Measurements from ENCODE around the gene POLA1.

Gene POLA1

DNA sequence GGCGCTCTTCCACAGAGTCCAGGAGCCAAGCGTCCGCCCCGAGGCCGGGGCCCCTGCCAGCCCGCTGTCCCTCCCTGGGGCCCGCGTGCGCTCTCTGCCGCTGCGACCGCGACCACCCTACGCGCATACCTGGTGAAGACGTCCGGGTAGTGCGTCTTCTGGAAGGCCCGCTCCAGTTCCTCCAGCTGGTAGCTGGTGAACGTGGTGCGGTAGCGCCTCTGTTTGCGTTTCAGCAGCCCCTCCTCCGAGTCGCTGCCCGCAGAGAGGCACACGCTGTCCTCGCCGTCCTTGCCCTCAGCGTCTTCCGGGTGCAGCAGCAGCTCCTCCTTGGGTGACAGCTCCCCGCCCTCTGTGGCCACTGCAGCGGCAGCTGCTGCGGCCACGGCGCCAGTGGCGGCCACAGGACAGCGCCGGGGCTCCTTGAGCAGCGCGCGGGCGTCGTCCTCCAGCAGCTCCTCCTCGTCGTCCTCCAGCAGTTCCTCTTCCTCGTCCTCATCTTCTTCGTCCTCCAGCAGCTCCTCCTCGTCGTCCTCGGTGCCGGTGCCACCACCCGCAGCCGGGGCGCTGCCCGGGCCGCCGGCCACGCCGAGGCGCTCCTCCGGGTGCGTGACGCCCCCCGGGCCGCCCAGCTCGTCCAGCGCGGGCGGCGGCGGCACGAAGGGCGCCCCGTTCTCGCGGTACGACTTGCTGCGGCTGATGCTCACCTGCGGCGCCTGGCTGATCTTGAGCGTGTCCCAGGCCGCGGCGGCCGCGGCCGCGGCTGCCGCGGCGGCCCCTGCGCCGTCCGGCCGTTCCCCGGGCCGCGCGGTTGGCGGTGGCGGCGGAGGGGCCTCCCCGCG lies 319.3 kb downstream of the POLA1 start:
- no peak for DNase-seq

DNA sequence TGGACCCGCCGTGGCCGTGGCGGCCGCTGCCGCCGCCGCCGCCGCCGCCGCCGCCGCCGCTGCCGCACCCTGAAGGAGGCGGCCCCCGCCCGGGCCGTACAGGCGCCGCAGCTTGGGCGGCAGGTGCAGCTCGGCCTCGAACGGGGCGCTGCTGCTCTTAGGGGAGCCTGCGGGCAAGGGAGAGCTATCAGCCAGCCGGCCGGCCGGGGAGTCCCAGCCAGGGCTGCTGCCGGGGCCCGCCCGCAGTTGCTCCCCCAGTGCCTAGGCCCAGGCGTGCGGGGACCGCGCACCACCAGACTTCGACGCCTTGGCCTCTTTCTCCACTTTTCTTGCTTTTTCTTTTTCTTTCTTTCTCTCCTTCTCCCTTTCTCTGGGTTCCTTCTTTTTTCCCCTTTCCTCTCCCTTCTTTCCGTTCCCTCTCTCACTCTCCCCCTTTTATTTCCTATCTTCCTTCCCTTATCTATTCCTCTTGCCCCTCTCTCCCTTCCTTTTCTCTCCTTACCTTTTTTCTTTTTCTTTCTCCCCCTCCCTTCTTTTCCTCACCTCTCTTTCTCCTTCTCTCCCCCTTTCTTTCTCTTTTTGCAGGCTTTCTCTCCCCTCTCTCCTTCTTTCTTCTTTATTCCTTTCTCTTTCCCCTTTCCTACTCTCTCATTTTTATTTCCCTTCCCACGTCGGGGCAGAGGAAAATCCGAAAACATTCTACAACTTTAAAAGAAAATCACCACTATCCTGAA lies 320.1 kb downstream of the POLA1 start:
- peak; percentile 50 for DNase-seq

DNA sequence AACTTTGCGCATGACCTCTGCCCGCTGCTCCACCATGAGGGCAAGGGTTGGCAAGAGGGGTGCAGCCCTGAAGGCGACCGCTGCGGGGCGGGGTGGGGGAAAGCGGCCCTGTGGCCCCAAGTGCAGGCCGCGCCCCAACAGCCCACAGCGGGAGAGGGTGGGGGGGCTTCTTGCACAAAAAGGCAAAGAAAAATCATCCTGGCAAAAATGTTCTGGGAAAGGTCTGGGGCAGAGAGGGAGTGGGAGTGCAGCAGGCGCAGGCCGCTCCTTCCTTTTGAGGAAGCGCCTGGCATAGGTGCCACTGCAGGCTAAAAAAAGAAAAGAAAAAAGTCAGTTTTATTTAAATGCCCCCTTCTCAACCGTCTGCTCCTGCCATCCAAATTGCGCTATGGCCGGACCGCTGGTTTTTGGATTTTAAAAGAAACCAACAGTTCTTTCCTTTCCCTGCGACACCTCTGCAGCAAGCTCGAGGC lies 320.7 kb downstream of the POLA1 start:
- DNase-seq = no peak

DNA sequence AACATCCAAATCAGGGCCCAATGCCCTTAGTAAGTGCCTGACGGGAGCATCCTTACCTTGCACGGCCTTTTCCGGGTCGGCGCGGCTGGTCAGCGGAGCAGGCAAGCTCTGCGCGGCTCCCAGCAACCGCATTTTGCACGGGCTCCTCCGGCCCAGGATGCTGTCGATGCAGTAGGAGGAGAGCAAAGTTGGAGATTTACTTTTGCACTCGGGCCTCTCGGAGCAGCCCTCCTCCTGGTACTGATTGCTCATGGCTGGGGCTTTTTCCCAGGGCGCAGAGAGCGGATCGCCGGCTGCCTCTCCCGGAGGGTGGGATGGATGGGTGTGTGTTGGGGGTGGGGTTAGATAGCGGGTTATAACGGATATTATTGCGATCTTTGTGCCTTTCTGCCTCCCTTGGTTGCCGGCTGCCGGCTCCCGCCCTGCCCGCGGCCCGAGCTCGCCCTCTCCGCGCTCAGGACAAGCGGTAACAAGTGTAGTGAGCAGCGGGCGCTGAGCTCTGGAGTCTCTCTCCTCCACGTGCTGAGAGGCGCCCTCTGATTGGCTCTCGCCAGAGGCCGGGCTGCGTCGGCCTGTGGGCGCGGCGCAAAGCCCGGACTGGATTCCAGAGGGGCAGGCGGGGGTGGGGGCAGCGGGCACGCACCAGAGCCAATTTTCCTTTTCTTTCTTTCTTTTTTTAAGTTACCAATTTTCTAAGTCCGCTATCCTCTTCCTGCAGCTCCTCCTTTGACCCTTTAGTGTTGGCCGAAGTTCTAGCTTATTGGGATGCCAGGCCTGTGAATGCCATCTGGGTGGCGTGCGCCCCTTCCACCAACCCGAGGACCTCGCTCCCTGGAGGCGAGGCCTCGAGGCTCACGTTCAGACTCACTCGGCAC lies 322.0 kb downstream of the POLA1 start, which contains the start of gene ARX:
TSS of gene ARX (minus strand) at position 480 of the 875 bp plus-strand sequence. CDS start at position 252, 228 bp downstream.
- DNase-seq = peak; percentile 61

DNA sequence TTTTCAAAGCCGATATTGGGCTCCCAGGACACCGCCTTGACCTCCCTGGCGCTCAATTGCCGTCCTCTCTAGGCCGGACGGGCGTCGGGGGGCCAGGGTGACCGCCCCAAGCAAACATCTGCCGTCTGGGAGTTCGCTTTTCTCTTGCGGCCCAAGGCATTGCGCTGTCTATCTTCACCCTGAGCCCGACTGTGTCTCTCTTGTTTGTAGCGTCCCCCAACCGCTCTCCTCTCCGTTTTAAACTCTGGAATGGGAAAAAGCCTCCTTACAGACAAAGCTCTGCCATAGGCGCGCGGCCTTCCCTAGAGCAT lies 322.6 kb downstream of the POLA1 start:
- no peak for DNase-seq

DNA sequence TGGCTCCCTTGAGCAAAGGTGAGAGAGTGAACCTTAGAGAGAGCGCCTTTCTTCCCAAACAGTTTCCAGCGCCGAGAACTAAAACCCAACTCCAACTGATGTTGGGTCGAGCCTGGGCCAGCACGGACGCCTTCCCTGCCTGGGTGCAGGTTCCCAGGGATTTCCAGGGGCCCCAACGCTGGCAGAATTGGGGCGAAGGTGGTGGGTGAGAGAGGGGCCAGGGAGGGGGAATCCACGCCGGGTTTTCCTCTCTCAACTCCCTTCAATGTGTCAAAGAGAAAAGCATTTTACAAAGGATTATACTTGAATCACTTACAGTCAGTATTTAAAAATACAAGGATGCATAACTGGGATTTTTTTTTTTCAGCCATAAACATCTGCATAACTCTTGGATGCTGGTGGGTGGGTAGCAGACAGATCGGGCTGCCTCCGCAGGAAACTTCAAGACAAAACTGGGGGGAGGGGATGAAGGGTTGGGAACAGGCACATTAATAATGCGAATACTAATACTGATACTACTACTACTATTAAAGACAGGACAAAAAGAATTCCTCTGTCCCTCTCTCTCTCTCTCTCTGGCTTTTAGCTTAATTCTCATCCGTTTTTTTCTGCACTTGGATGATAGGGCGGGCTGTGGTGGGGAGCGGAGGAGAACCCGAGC lies 323.4 kb downstream of the POLA1 start:
- DNase-seq = no peak

DNA sequence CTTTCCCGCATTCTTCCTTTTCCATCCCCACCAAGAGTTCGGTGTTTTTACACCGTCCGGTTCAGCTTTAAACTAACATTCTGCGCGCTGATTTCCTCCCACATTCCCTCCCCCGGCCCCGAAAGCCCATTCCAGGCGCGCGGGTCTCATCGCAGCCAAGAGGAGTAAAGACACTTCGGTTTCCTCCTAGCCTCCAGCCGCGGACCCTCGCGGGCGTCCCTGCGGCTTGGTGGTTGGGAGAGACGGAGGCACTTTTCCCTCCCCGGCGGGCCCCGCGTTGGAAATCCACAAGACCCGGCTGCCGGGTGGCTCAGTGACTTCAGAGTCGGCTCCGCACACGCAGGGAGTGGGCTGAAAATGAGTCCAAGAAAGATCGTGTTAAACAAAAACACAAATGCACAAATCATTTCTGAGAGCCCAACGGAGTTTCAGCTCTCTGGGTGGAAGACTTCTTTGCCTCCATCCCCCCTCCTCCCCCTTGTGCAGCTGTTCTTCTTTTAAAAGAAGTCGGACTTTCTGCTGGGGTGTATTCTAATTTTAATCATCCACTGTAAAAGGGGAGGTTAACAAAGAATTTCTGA lies 324.0 kb downstream of the POLA1 start:
- peak; percentile 50 for DNase-seq

DNA sequence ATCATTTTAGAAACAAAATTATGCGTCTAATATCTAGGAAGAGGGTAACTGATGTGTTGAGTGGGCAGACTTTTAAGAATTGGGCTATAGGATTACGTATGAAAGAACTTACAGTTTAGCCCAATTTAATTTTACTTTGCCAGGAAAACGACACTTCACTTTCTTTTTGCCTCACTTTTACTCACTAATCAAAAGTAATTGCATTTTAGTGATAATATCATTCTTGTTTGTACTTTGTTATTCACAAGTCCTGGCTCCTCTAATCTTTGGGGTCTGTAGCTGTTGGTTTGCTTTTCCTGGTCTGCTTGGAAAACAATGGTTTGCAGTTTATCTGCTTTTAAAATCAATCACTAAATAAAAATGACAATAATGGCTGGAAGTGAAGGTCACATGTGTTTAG lies 325.0 kb downstream of the POLA1 start:
- DNase-seq = no peak

DNA sequence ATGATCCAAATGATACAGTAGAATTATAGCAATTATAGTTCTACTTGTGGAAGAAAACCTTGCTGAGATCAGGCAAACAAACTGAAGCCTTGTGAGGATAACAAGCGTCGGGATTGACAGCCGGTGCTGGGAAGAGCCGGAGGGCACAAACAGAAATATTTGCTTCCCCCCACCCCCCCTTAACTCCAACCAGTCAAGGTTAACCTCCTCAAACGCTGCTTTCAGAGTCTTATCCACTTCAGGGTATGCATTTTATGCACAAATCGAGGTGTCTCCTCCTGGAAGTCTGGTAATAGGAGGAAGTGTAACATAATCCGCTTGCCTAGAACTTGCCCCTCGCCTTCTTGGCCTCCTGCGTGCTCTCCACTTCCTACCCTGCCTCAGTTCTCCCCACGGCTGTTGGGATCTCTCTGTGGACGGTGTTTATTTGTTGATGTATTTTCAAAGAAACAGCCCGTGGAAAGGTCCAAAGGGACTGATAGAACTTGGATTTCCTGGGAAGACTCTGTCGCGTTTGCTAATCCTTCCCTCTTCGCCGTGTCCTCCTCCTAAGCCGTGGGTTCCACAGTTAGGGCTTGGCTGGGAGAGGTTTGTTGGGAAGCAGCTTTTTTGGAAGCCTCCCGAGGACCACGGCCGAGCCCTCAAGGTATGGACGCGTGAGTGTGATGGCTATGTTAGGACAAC lies 326.1 kb downstream of the POLA1 start:
- DNase-seq = no peak

DNA sequence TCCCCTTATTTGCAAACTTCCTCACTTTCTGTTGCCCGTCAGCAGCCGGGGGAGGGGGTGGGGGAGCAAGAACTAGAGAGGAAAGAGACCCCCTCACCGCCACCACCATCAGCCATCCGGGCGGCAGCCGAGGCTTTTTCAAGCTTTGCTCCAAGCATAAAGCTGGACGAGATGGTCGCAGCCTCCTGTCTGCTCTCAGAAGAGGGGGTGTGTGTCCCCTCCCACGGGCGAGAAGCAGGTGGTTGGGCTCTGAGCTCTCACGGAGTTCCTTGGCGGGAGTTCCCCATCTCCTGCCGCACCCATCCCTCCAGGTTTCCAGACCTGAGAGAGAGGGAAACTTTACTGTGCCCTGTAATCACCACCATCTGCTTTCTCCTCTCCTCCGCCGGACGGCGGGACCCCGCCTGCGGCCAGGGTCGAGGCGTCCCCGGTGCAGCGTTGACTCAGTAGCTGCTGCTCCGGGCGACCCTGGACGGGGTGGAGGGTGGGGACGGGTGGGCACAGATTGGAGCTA lies 326.7 kb downstream of the POLA1 start:
- DNase-seq = peak; percentile 48

DNA sequence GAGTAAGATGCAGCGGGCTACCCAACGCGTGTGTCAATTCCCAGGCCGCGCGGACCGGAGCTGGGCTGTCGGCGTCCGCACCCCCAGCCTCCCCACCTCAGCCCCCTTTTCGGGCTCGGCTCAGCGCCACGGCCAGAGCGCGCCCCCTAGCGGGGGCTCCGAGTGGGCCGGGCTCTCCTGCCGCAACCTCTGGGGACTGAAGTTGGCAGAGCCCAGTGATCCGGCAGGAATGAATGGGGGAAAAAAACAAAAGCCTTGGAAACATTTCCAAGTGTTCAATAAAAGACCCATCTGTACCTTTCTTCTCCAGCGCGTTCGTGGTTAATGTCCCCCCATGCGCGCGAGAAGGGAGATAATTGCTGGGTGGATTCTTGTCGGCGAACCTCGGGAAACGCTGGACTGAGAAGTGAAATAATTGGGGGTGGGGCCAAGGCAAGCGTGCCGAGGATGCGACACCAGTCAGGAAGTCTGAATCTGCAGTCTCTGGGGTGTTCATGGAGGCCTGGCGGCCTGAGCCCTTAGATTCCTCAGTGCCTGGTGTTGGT lies 327.3 kb downstream of the POLA1 start:
- peak; percentile 77 for DNase-seq

DNA sequence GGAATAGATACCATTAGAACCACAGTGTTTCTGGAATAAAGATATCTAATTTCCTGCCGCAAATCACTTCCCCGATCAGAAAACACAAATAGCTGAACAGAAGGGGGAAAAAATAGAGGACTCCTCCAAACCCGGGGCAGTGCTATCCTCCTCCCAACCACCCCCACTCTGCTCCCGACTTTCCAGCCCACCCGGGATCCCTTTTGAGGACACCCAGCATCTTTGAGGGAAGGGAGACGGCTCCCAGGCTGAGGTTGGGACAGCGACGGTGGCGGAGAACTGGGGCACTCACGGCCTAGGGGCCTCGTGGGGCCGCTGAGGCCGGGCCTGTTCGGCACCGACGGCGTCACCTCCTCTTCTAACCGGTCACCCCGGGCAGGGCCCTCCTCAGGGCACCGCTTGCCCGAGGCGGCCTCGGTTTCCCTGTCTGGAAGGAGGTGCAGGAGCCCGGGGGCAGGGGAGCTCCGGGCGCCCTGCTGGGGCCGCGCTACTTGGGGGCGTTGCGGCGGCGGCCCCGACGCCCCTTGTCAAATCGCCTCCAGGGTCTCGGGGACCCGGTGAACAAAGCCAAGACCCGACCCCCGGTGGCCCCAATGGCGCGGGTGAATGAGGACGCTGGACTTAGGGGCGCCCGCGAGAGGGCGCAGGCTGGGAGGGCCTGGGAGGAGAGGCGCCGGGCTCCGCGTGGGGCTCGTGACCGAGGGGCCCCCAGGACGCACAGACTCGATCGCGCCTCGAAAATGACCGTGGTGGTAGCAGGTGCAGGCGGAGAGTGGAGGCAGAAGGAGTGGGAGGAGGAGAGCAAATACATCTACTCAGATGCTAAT lies 329.0 kb downstream of the POLA1 start:
- peak; percentile 49 for DNase-seq

DNA sequence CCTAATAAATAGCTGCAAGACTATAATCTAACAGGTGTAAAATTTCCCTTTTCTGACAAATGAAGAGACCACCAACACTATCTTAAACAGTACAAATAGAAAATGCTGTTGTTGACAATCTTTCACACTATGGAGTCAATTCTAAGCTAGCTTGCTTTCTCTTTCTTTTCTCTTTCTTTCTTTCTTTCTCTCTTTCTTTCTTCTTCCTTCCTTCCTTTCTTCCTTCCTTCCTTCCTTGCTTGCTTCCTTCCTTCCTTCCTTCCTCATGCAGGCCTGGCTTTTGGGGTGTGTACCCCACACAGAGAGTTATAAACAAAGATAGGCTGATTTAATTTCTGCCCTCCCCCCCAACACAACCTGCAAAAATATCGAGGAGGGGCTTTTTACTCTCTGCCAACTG lies 330.2 kb downstream of the POLA1 start:
- no peak for DNase-seq

DNA sequence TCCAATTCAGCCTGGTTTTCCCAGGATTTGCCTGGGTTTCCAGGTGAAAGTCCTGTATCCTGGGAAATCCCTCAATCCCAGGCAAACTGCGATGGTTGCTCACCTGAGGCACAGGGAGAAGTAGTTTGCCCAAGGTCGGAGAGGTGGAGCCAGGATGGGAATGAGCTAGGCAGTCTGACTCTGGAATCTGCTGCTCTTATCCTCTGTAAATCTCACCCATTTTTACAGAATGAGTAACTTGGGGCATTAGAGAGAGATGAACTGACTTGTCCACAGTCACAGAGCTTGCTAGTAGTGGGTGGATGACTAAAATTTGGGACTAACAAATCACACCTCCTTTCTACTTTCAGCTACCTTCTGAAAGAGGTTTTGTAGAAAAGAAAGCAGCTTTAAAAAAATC lies 331.9 kb downstream of the POLA1 start:
- no peak for DNase-seq

DNA sequence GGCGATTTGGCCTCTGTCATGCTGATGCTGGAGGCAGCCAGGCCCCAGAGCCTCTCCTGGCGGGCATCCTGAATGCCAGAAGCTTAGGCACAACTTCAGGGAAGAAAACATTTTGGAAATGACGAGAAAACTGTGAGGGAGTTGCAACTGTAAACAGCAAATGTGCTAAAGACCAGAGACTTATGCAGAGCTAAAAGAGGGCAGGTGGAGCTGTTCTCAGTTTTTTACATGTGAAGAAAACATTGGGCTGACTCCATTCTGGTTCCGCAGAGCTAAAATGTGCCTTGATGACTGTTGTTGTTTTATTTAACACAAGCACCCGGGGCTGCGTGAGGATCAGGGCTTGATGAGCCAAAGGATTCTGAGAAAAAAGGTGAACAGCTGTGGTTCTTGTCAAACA lies 332.9 kb downstream of the POLA1 start:
- DNase-seq = no peak

DNA sequence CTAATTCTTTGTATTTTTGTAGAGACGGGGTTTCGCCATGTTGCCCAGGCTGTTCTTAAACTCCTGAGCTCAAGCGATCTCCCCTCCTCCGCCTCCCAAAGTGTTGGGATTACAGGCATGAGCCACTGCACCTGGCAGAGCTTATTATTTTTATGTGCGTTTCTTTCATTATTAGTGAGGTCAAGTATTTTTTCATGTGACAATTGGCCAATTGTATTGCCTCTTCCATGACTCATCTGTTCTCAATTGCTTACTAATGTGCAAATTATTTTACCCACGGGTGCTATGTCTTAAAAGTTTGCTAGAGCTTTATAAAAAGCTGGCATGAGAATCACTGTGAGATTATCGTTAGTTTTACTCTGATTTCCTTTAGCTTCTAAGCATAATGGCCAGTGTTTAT lies 335.0 kb downstream of the POLA1 start:
- DNase-seq = no peak

DNA sequence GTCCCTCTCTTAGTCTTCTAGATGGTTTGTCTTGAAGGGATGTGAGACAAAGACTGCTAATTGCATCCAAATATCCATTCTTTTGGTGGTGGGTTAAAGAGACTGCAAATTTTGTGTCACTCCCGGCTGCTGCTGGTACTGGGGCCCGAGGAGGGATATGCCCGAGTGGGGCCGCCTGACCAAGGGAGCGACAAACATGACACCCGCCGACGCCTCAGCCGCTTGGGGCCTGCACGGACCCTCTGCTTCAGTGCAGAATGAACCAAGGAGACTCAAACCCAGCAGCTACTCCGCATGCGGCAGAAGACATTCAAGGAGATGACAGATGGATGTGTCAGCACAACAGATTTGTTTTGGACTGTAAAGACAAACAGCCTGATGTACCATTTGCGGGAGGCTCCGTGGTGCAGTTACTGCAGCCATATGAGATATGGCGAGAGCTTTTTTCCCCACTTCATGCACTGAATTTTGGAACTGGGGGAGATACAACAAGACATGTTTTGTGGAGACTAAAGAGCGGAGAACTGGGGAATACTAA lies 335.6 kb downstream of the POLA1 start:
- no peak for DNase-seq

DNA sequence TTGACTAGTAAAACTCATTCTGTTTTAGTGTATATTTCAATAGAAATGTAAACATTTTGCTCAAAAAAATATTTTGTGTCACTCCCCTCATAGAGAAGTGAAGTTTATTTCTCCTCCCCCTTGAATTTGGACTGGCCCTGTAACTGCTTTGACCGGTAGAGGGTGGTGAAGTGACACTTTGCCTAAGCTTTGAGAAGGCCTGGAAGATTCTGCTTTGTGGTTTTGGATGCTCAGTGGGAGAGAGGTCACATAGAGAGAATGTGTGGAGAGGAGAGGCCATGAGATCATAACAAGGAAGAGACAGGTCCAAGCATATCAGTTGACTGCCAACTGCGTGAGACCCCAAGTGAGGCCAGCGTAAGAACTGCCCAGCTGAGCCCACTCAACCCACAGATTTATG lies 341.2 kb downstream of the POLA1 start:
- no peak for DNase-seq

DNA sequence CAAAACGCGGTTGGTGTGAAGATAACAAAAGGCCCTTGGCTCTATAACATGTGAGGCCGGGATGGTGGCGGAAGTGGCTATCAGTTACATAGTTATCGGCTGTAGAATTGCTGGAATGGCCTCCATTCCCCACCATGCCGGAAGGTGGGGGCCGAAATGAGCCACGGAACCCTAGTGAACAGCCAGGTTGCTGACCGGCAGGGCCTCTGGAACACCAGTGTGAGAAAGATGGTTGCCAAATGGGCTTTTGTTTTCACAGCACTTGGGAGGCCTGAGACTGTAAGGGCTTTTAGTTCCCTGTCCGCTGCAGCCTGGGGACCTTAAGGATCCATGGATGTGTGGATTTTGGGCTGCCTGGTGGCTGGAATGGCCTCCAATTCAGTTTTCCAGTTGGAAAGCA lies 345.3 kb downstream of the POLA1 start:
- no peak for DNase-seq

DNA sequence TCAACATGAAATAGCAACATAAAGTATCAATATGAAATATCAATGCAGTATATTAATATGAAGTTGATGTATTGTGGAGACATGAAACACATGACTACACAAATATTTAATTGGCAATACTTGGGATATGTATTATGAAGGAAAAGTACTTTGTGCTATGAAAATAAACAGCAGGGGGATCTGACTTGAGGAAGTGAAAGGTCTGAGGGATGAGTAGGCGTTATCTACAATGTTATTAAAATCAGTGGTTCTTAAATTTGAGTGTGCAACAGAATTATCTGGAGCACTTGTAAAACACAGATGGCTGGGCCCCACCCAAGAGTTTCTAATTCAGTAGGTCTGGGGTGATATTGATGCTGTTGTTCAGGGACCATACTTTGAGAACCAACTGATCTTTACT lies 349.5 kb downstream of the POLA1 start:
- no peak for DNase-seq
